Measurements from ENCODE around the gene POMT1. TPM values are rescaled to one million over a fixed set of nuclear protein-coding genes. Genes with fewer than 3 reads are reported as not detected.
A peak's percentile ranks its signal among the peaks of the same experiment; 100 is the strongest.

POMT1 gene
- total RNA-seq, 1 experiment from 2014 or later = 34.1 TPM

GRCh38 chr9:131495785-131496184, 6.9 kb upstream of the POMT1 start:
- Histone ChIP-seq H3K23ac (ENCODE audit: insufficient read length, low read depth, low read length) (no peak overlapping the region), H3K79me2 (ENCODE audit: insufficient read depth, low read length) (no peaks in the 10 kb centered on the region), H4K8ac (replicated peaks; ENCODE audit: insufficient read length, low read depth, low read length) (no peak overlapping the region), H3K4me2 (ENCODE audit: insufficient read depth, insufficient read length, low read length) (no peak overlapping the region), H3K27me3 (ENCODE audit: insufficient read depth, low read length) (no peaks in the 10 kb centered on the region), H3K79me1 (ENCODE audit: insufficient read depth, low read depth, low read length, poor library complexity, severe bottlenecking) (no peaks in the 10 kb centered on the region), H4K91ac (ENCODE audit: insufficient read length, low read depth, low read length) (no peak overlapping the region), H3K14ac (ENCODE audit: insufficient read depth, low read length) (no peak overlapping the region), H2BK20ac (ENCODE audit: low read depth, low read length, poor library complexity, severe bottlenecking) (no peak overlapping the region), H2AK5ac (ENCODE audit: insufficient read length, low read length) (no peak overlapping the region), H4K5ac (ENCODE audit: insufficient read length, low read depth, low read length) (no peak overlapping the region), H2BK12ac (ENCODE audit: insufficient read length, low read depth, low read length) (no peak overlapping the region), H3K9ac (ENCODE audit: extremely low read depth, insufficient read length, low read length) (no peak overlapping the region), H3K4ac (ENCODE audit: low read depth, low read length) (no peak overlapping the region), H3T11ph (ENCODE audit: low read length) (no peak overlapping the region), H3K18ac (ENCODE audit: insufficient read length, low read depth, low read length) (no peak overlapping the region), H3K56ac (ENCODE audit: insufficient read length, low read depth, low read length) (no peak overlapping the region), H3K9me3 (ENCODE audit: control insufficient read depth, low read depth, low read length) (no peaks in the 10 kb centered on the region), H4K20me1 (ENCODE audit: control insufficient read depth, insufficient read depth, insufficient read length) (peaks cover 3% of the 10 kb centered on the region), H3K4me1 (ENCODE audit: insufficient read depth, low read length) (no peaks in the 10 kb centered on the region), H2BK120ac (ENCODE audit: low read depth, low read length, poor library complexity, severe bottlenecking) (no peak overlapping the region), H2BK15ac (ENCODE audit: low read depth, low read length) (no peak overlapping the region), H3K23me2 (ENCODE audit: insufficient read length, low read depth, low read length, poor library complexity, severe bottlenecking) (no peaks in the 10 kb centered on the region), H2AFZ (ENCODE audit: low read length) (no peak overlapping the region), H2BK5ac (ENCODE audit: insufficient read length, low read length) (no peak overlapping the region), H3K27ac (ENCODE audit: insufficient read length, low read depth, low read length) (no peak overlapping the region)
- no peaks in the 10 kb centered on the region for H3K9me3 Mint-ChIP-seq
- WGBS (ENCODE audit: extremely low coverage, insufficient read length, low lambda C conversion rate) = no CpG with 5 or more reads among the region's 22 CpGs
- peaks cover 61 to 98% (median 94%) of the 10 kb centered on the region in 3 experiments for H3K36me3 Mint-ChIP-seq (ENCODE audit: insufficient read depth in 1 of 3, low read depth in 3 of 3)
- DNase-seq = no peak
- no peak overlapping the region for H3K4me3 Mint-ChIP-seq
- peaks cover 1% of the 10 kb centered on the region; the same call in 1 of the 2 replicates for H3K27me3 Mint-ChIP-seq (ENCODE audit: low read depth)
- peaks cover 9 to 13% of the 10 kb centered on the region in 2 experiments; a peak in 2 of 4 replicates for H3K4me1 Mint-ChIP-seq
- peak overlapping the region in 2 of 3 experiments; percentile 49 to 61; a peak in 2 of 7 replicates for H3K27ac Mint-ChIP-seq
- no peak for TF ChIP-seq CTCF (conservative IDR thresholded peaks at IDR 0.05)

Measured in H9 (cell line).